WERI-Rb-1 (cell line): ENCODE measurements around the gene AFDN.

Experiments used
- DNase-seq: peaks from one replicate; pipeline ENCODE4 v3.0.0-alpha.2; 2020
- H3K27ac ChIP-seq: fragments of 250-450 bp; sonication (Bioruptor Pico); 2 replicates; pipeline ENCODE4 v1.5.1; 2020; ENCODE audit warnings: mild to moderate bottlenecking, moderate library complexity
- H3K27me3 ChIP-seq: fragments of 250-450 bp; sonication (Bioruptor Pico); 2 replicates; pipeline ENCODE4 v1.5.1; 2021; ENCODE audit warnings: mild to moderate bottlenecking, low read depth, moderate library complexity; ENCODE audit not compliant: insufficient read depth, severe bottlenecking
- H3K36me3 ChIP-seq: fragments of 250-450 bp; sonication (Bioruptor Pico); 2 replicates; pipeline ENCODE4 v1.5.1; 2020; ENCODE audit warnings: mild to moderate bottlenecking, moderate library complexity
- H3K4me3 ChIP-seq: 2 replicates; pipeline ENCODE4 v1.5.1; 2011; ENCODE audit warnings: low read depth, mild to moderate bottlenecking, control low read depth, low read length
- H3K9me3 ChIP-seq: fragments of 250-450 bp; sonication (Bioruptor Pico); 2 replicates; pipeline ENCODE4 v1.5.1; 2021; ENCODE audit warnings: mild to moderate bottlenecking, moderate library complexity; ENCODE audit not compliant: severe bottlenecking
- TF ChIP-seq, protein P1 (sequence below): IDR thresholded peaks from 2 replicates; pipeline ENCODE4 v1.5.1; 2011; ENCODE audit warnings: low read depth, mild to moderate bottlenecking, control low read depth, inconsistent platforms, low read length

The AFDN gene

GRCh38 chr6:168007592-168008338, 181.1 kb downstream of the AFDN start:
- Histone ChIP-seq H3K9me3 (peaks cover 18% of the 10 kb centered on the region), H3K27me3 (no peaks in the 10 kb centered on the region), H3K36me3 (no peaks in the 10 kb centered on the region), H3K27ac (no peak overlapping the region), H3K4me3 (no peak overlapping the region)
- TF ChIP-seq, protein P1, sequence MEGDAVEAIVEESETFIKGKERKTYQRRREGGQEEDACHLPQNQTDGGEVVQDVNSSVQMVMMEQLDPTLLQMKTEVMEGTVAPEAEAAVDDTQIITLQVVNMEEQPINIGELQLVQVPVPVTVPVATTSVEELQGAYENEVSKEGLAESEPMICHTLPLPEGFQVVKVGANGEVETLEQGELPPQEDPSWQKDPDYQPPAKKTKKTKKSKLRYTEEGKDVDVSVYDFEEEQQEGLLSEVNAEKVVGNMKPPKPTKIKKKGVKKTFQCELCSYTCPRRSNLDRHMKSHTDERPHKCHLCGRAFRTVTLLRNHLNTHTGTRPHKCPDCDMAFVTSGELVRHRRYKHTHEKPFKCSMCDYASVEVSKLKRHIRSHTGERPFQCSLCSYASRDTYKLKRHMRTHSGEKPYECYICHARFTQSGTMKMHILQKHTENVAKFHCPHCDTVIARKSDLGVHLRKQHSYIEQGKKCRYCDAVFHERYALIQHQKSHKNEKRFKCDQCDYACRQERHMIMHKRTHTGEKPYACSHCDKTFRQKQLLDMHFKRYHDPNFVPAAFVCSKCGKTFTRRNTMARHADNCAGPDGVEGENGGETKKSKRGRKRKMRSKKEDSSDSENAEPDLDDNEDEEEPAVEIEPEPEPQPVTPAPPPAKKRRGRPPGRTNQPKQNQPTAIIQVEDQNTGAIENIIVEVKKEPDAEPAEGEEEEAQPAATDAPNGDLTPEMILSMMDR: no peak
- DNase-seq: no peak

GRCh38 chr6:168009331-168009730, 182.6 kb downstream of the AFDN start:
- no peak for DNase-seq
- TF ChIP-seq, protein P1: no peak
- Histone ChIP-seq H3K27ac (no peak overlapping the region), H3K27me3 (no peaks in the 10 kb centered on the region), H3K9me3 (peaks cover 18% of the 10 kb centered on the region), H3K36me3 (no peaks in the 10 kb centered on the region), H3K4me3 (no peak overlapping the region)

DNA sequence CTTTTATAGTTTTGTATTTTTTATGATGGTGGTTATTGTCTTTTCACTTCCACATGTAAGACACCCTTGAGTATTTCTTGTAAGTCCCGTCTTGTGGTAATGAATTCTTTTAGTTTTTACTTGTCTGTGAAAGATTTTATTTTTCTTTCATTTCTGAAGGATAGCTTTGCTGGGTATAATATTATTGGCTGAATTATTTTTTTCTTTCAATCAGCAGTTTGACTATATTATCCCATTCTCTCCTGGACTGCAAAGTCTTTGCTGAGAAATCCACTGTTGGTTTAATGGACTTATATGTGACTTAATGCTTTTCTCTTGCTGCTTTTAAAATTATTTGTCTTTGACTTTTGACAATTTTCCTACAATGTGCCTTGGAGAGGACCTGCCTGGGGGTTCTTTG, 184.6 kb downstream of the AFDN start:
- peaks cover 20% of the 10 kb centered on the region for H3K9me3 ChIP-seq
- DNase-seq: no peak
- no peak overlapping the region for H3K27ac ChIP-seq

DNA sequence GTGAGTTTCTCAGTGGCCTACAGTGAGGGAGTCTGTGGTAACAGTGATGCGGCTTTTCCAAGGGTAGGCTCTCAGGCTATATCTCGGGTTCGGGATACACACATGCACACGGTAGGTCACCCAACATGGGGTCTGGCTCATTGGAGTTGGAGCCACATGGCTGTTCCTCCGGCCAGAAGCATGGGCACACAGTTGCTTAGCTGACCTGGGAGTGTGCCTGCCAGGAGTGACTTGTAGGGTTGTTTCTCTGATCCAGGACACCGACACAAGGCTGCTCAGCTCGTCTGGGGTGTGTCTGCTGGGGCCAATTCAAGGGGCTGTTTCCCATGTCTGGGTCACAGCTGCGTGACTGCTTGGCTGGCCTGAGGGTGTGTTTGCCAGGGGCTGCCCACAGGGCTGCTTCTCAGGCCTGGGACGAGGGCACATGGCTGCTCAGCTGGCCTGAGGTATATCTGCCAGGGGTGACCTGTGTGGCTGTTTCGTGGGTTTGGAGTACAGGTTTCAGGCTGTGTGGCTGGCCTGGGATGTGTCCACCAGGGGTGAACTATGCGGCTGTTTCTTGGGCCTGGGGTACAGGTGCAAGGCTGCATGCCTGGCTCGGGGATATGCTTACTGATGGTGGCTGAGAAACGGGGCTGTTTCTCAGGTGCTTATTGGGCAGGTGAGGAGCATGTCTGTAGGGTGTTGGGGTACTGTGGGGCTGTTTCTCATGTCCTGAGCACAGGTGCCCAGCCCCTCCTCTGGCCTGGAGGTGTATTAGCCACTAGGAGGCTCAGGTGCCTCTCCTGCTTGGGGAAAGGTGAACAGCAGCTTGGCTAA, 185.9 kb downstream of the AFDN start:
- TF ChIP-seq, protein P1: no peak
- Histone ChIP-seq H3K27me3 (no peaks in the 10 kb centered on the region), H3K9me3 (peaks cover 20% of the 10 kb centered on the region), H3K36me3 (no peaks in the 10 kb centered on the region), H3K4me3 (no peak overlapping the region), H3K27ac (no peak overlapping the region)
- DNase-seq: no peak

More for the DNA sequence above, 184.6 kb downstream of the AFDN start:
- H3K27me3 ChIP-seq: no peaks in the 10 kb centered on the region
- TF ChIP-seq, protein P1: no peak
- H3K36me3 ChIP-seq: no peaks in the 10 kb centered on the region
- H3K4me3 ChIP-seq: no peak overlapping the region

DNA sequence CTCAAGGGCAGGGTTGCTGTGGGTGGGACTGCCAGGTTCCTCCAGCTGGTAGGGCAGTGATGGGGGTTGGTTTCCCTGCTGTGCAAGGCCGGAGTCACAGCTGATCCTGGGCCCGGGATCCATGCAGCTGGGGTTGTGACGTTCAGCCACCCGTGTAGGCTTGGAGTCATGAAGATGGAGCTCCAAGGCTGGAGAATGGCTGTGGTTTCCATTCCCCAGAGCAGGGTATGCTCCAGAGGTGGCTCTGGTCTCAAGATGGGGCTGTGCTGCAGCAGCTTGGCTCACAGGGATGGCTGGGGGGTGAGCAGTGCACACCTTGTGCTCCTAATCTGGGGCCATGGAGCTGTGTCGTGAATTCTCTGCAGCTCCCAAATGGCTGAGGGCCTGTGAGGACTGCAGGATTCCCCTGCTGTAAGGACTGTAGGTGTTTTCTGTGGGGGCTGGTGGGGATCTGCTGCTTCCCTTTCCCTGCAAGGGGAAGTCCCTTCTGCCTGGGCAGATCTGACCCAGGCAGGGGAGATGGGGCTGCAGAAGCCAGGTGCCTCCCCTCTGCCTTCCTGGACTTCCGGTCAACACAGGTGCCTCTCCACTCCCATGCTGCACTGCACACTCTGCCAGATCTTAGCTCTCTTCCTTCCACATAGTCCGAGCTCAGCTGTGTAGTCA, 186.7 kb downstream of the AFDN start:
- no peaks in the 10 kb centered on the region for H3K36me3 ChIP-seq
- TF ChIP-seq, protein P1: no peak
- DNase-seq: no peak
- H3K4me3 ChIP-seq: no peak overlapping the region
- H3K9me3 ChIP-seq: peaks cover 20% of the 10 kb centered on the region
- no peak overlapping the region for H3K27ac ChIP-seq
- H3K27me3 ChIP-seq: no peaks in the 10 kb centered on the region
